HG02678 (cell line): ENCODE data around the gene CENPH.
"Not testable (repeated sequence)": the region's sequence is repeated elsewhere in the genome, so short reads cannot be mapped to it uniquely, and the experiment has no call there.

Experiments used
- ATAC-seq: cut with Tn5 transposase; IDR thresholded peaks from one replicate; pipeline ENCODE4 v1.9.1; 2021; ENCODE audit warnings: mild to moderate bottlenecking, moderate library complexity; ENCODE audit not compliant: unreplicated experiment

The CENPH gene

DNA sequence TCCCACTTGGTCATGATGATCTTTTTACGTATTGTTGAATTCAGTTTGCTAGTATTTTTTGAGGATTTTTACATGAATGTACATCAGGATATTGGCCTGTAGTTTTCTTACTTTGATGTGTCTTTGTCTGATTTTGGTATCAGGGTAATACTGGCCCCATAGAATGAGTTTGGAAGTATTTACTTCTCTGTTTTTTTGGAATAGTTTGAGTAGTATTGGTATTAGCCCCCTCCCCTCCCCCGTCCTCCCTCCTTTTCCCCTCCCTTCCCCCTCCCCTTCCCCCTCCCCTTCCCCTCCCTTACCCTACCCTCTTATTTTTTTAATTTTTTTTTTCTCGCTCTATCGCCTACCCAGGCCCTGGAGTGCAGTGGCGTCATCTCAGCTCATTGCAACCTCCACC, 55.6 kb downstream of the CENPH start:
- no peak for ATAC-seq

GRCh38 chr5:69248019-69248418, 58.6 kb downstream of the CENPH start:
- no peak for ATAC-seq

DNA sequence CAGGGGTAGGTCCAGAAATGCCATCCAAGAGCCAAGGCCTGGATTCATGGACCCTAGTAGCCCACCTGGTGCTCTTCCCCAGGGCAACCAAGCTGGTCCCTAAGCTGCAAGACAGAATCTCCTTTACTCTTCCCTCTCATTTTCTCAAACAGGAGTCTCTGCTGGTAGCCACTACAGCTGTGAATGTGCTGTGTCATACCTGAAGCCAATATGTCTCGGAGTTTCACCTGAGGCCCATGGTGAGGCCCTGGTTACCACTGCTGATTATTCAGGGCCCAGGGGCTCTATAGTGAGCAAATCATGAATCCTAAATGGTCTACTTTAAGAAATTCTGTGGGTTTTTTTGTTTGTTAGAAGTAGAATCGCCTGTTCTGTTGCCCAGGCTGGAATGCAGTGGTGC, 61.2 kb downstream of the CENPH start:
- ATAC-seq: no peak

DNA sequence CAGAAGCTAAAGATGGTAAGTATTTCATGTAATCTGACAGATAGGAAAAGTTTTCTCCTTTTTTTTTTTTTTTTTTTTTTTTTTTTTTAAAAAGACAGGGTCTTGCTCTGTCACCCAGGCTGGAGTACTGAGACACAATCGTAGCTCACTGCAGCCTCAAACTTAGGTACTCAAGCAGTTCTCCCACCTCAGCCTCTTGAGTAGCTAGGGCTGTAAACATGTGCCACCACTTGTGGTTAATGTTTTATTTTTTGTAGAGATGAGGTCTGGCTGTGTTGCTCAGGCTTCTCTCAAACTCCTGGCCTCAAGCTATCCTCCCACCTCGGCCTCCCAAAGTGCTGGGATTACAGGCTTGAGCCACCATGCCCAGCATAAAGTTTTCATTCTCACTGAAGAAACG, 63.1 kb downstream of the CENPH start:
- ATAC-seq: no peak

DNA sequence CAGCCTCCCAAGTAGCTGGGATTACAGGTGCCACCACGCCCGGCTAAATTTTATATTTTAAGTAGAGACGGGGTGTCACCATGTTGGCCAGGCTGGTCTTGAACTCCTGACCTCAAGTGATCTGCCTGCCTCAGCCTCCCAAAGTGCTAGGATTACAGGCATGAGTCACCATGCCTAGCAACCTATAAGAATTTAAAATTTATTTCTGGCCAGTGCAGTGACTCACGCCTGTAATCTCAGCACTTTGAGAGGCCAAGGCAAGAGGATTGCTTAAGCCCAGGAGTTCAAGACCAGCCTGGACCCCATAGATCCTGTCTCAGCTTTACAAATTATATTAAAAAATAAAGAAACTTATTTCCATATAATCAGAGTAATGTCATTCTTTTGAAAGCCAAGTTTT, 66.6 kb downstream of the CENPH start:
- ATAC-seq: not testable (repeated sequence)

DNA sequence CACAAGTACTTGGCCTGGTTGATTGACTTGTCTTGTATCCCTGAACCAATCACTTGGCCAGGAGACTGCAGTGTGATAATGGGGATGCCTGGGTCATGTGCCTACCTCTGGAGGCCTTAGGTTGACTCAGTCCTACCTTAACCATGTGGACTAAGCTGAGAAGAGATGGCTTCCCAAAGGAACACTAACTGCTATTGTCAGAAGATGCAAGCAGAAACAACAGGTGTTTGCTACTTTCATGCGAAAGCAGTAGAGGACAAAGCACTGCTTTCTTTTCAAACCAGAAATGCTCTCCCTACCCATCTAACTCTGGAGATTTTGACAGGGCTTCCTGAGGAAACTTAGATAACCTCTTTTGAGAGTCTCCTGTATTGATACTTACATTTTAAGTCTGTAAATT, 68.2 kb downstream of the CENPH start:
- ATAC-seq: no peak
